Stimulated activated CD4-positive, alpha-beta T cell treated with anti-CD3 and anti-CD28 coated beads, Interleukin-2, amount 100 ng/mL, for 4 hours (primary cell): ENCODE measurements around the gene MRPL19.

Experiments used
- DNase-seq: peaks from one replicate; pipeline ENCODE4 v3.0.0-alpha.2; 2020; ENCODE audit warnings: low read depth

MRPL19 gene

GRCh38 chr2:75737961-75738360 lies 91.4 kb downstream of the MRPL19 start:
- DNase-seq = no peak
